MCF 10A (cell line): ENCODE measurements around the gene LRBA. TPM values are rescaled to one million over a fixed set of nuclear protein-coding genes. Genes with fewer than 3 reads are reported as not detected.

Experiments
- BruUV-seq: library from RNA; stranded (reverse); fragments of 400-500 nt; replicated peaks from 2 replicates; lab custom pipeline; 2021; lab: Mats Ljungman, UMichigan
- CTCF ChIA-PET: fragments of 300-600 bp; sonication (Branson Sonifier 250); formaldehyde crosslinking; extraction: SDS; loops from one replicate; lab custom pipeline; 2021; ENCODE audit warnings: antibody characterized with exemption, inconsistent platforms; lab: Yijun Ruan, JAX
- POLR2A ChIA-PET: fragments of 300-600, 350-650 bp; sonication (Branson Sonifier 250); formaldehyde crosslinking; extraction: SDS; loops from one replicate; lab custom pipeline; 2020; ENCODE audit warnings: antibody characterized with exemption, inconsistent platforms; lab: Yijun Ruan, JAX
- DNase-seq: peaks from one replicate; pipeline ENCODE4 v3.0.0-alpha.2; 2018; ENCODE audit not compliant: unreplicated experiment
- H3K27ac Mint-ChIP-seq: one replicate; pipeline ENCODE4 v1.8.0; 2022; ENCODE audit warnings: mild to moderate bottlenecking, low read depth, mixed read lengths; ENCODE audit not compliant: unreplicated experiment
- H3K27me3 Mint-ChIP-seq: one replicate; pipeline ENCODE4 v1.8.0; 2022; ENCODE audit warnings: mixed read lengths; ENCODE audit not compliant: insufficient read depth, unreplicated experiment
- H3K36me3 Mint-ChIP-seq: one replicate; pipeline ENCODE4 v1.8.0; 2022; ENCODE audit warnings: mild to moderate bottlenecking, moderate library complexity, mixed read lengths; ENCODE audit not compliant: insufficient read depth, unreplicated experiment
- H3K4me1 Mint-ChIP-seq: one replicate; pipeline ENCODE4 v1.8.0; 2022; ENCODE audit warnings: mixed read lengths; ENCODE audit not compliant: insufficient read depth, unreplicated experiment
- H3K4me3 Mint-ChIP-seq: one replicate; pipeline ENCODE4 v1.8.0; 2022; ENCODE audit warnings: mild to moderate bottlenecking, moderate library complexity, mixed read lengths; ENCODE audit not compliant: unreplicated experiment
- H3K9me3 Mint-ChIP-seq: one replicate; pipeline ENCODE4 v1.8.0; 2022; ENCODE audit warnings: mixed read lengths; ENCODE audit not compliant: unreplicated experiment
- CTCF ChIP-seq: fragments of 200-600 bp; IDR thresholded peaks from one replicate; pipeline ENCODE4 v1.8.0; 2022; ENCODE audit warnings: antibody characterized with exemption, mild to moderate bottlenecking; ENCODE audit not compliant: unreplicated experiment
- intact Hi-C: fragments of 100-400 bp; cut with micrococcal nuclease; formaldehyde crosslinking; loops from 2 replicates; pipeline ENCODE4 v1.14.1; 2022
- total RNA-seq: library from RNA; stranded (reverse); gene quantifications from 2 replicates; pipeline ENCODE4 v1.2.3, GENCODE V29; 2022

Gene LRBA
- total RNA-seq, 1 experiment from 2014 or later, result 64.5 TPM

- TF ChIP-seq CTCF, result no peak
- intact Hi-C loops, result no loop called here
- no peaks in the 10 kb centered on the region for H3K27me3 Mint-ChIP-seq
- no peak overlapping the region for H3K27ac Mint-ChIP-seq
- H3K9me3 Mint-ChIP-seq, result no peaks in the 10 kb centered on the region
- DNase-seq, result no peak
- no peaks in the 10 kb centered on the region for H3K36me3 Mint-ChIP-seq
- BruUV-seq, result no TSS peak
- CTCF ChIA-PET, result interaction anchor here (0.6 kb wide), 1 partner anchor 9 kb away, joined by 3 read pairs; no protein-coding TSS in a partner anchor
- POLR2A ChIA-PET, result interaction anchor here (2.0 kb wide), 1 partner anchor 11 kb away, joined by 4 read pairs; no protein-coding TSS in a partner anchor
- no peak overlapping the region for H3K4me3 Mint-ChIP-seq
- H3K4me1 Mint-ChIP-seq, result no peaks in the 10 kb centered on the region
These were observed 651.1 kb downstream of the LRBA start for GRCh38 chr4:150363721-150364688.

GRCh38 chr4:150358691-150359090 is 656.4 kb downstream of the LRBA start:
- CTCF ChIA-PET, result no interaction called here
- Mint-ChIP-seq H3K36me3 (no peaks in the 10 kb centered on the region), H3K9me3 (no peaks in the 10 kb centered on the region), H3K4me1 (no peaks in the 10 kb centered on the region), H3K27me3 (no peaks in the 10 kb centered on the region), H3K4me3 (no peak overlapping the region), H3K27ac (no peak overlapping the region)
- no peak for TF ChIP-seq CTCF
- POLR2A ChIA-PET, result interaction anchor here (0.7 kb wide), 1 partner anchor 10 kb away, joined by 3 read pairs; no protein-coding TSS in a partner anchor
- intact Hi-C loops, result no loop called here
- DNase-seq, result no peak
- no TSS peak for BruUV-seq

- Mint-ChIP-seq H3K4me3 (no peak overlapping the region), H3K27me3 (no peaks in the 10 kb centered on the region), H3K4me1 (no peaks in the 10 kb centered on the region), H3K27ac (no peak overlapping the region), H3K9me3 (no peaks in the 10 kb centered on the region), H3K36me3 (no peaks in the 10 kb centered on the region)
- no TSS peak for BruUV-seq
- TF ChIP-seq CTCF, result no peak
- ChIA-PET CTCF (interaction anchor here (0.6 kb wide), 1 partner anchor 141 kb away, joined by 4 read pairs; no protein-coding TSS in a partner anchor), POLR2A (interaction anchor here (0.7 kb wide), 1 partner anchor 17 kb away, joined by 3 read pairs; no protein-coding TSS in a partner anchor)
- no peak for DNase-seq
- intact Hi-C loops, result no loop called here
These were observed 657.3 kb downstream of the LRBA start for GRCh38 chr4:150357829-150358228.

- intact Hi-C loops, result no loop called here
- POLR2A ChIA-PET, result no interaction called here
- Mint-ChIP-seq H3K36me3 (no peaks in the 10 kb centered on the region), H3K4me1 (no peaks in the 10 kb centered on the region), H3K27ac (no peak overlapping the region), H3K9me3 (no peaks in the 10 kb centered on the region), H3K4me3 (no peak overlapping the region), H3K27me3 (no peaks in the 10 kb centered on the region)
- no TSS peak for BruUV-seq
- CTCF ChIA-PET, result interaction anchor here (0.6 kb wide), 1 partner anchor 1108 kb away, joined by 3 read pairs; no protein-coding TSS in a partner anchor
- TF ChIP-seq CTCF, result no peak
- no peak for DNase-seq
These were observed 659.1 kb downstream of the LRBA start for GRCh38 chr4:150355858-150356455.
